Measurements from ENCODE around the gene KRT38. TPM values are rescaled to one million over a fixed set of nuclear protein-coding genes. Genes with fewer than 3 reads are reported as not detected.
"Not testable (repeated sequence)": the region's sequence is repeated elsewhere in the genome, so short reads cannot be mapped to it uniquely, and the experiment has no call there.

KRT38 gene
- total and polyA plus RNA-seq, 4 donors: not detected

GRCh38 chr17:41429667-41430066, 11.1 kb downstream of the KRT38 start:
- WGBS, 2 donors: 72 to 77% methylated on average over 7 of the region's 7 CpGs
- no peak overlapping the region for H3K9ac ChIP-seq (ENCODE audit: insufficient read depth in 1 of 2, low read length in 2 of 2)
- H3K4me1 ChIP-seq (ENCODE audit: control insufficient read depth in 5 of 5, insufficient read depth in 5 of 5, low read length in 5 of 5): no peaks in the 10 kb centered on the region

GRCh38 chr17:41428591-41429291, 12.0 kb downstream of the KRT38 start:
- 71 to 81% methylated on average over 4 of the region's 4 CpGs for WGBS, 2 donors
- TF ChIP-seq CTCF (IDR thresholded peaks at IDR 0.05; ENCODE audit: control extremely low read depth, extremely low read depth): no peak
- no peak overlapping the region for H3K27ac ChIP-seq (ENCODE audit: low read depth in 1 of 2, low read length in 1 of 2)
- H3K4me3 ChIP-seq: no peak overlapping the region
- H3K27me3 ChIP-seq (ENCODE audit: control insufficient read depth in 3 of 3, insufficient read depth in 3 of 3, low read length in 2 of 3): no peaks in the 10 kb centered on the region
- no peaks in the 10 kb centered on the region for H3K4me1 ChIP-seq (ENCODE audit: control insufficient read depth in 5 of 5, insufficient read depth in 5 of 5, low read length in 5 of 5)
- no peak for ATAC-seq (ENCODE audit: insufficient read depth, low FRiP score)
- no peak overlapping the region for H3K9ac ChIP-seq (ENCODE audit: insufficient read depth in 1 of 2, low read length in 2 of 2)
- H3K36me3 ChIP-seq (ENCODE audit: control insufficient read depth in 4 of 4, insufficient read depth in 4 of 4, low read length in 4 of 4): no peaks in the 10 kb centered on the region
- no peaks in the 10 kb centered on the region for H3K9me3 ChIP-seq (ENCODE audit: control insufficient read depth in 4 of 4, insufficient read depth in 3 of 4, low read length in 3 of 4)
- no peak for DNase-seq

More at GRCh38 chr17:41429667-41430066, 11.1 kb downstream of the KRT38 start:
- Histone ChIP-seq H3K9me3 (ENCODE audit: control insufficient read depth in 4 of 4, insufficient read depth in 3 of 4, low read length in 3 of 4) (no peaks in the 10 kb centered on the region), H3K27me3 (ENCODE audit: control insufficient read depth in 3 of 3, insufficient read depth in 3 of 3, low read length in 2 of 3) (no peaks in the 10 kb centered on the region), H3K4me3 (no peak overlapping the region), H3K36me3 (ENCODE audit: control insufficient read depth in 4 of 4, insufficient read depth in 4 of 4, low read length in 4 of 4) (no peaks in the 10 kb centered on the region), H3K27ac (ENCODE audit: low read depth in 1 of 2, low read length in 1 of 2) (no peak overlapping the region)
- no peak for TF ChIP-seq CTCF (IDR thresholded peaks at IDR 0.05; ENCODE audit: control extremely low read depth, extremely low read depth)
- DNase-seq (no peak), ATAC-seq (ENCODE audit: insufficient read depth, low FRiP score) (no peak)

GRCh38 chr17:41424111-41424635, 16.6 kb downstream of the KRT38 start, which contains the start of gene KRT37:
Gene KRT37, minus strand, starts transcription at chr17:41424585. Its CDS starts 62 bp downstream, at chr17:41424523.
- WGBS, 2 donors: 93 to 94% methylated on average over 12 to 13 of the region's 13 CpGs
- Histone ChIP-seq H3K36me3 (ENCODE audit: control insufficient read depth in 4 of 4, insufficient read depth in 4 of 4, low read length in 4 of 4) (no peaks in the 10 kb centered on the region), H3K9me3 (ENCODE audit: control insufficient read depth in 4 of 4, insufficient read depth in 3 of 4, low read length in 3 of 4) (no peaks in the 10 kb centered on the region), H3K4me1 (ENCODE audit: control insufficient read depth in 5 of 5, insufficient read depth in 5 of 5, low read length in 5 of 5) (no peaks in the 10 kb centered on the region), H3K27ac (ENCODE audit: low read depth in 1 of 2, low read length in 1 of 2) (no peak within 1 kb of the TSS), H3K4me3 (no peak within 1 kb of the TSS), H3K9ac (ENCODE audit: insufficient read depth in 1 of 2, low read length in 2 of 2) (no peak within 1 kb of the TSS), H3K27me3 (ENCODE audit: control insufficient read depth in 3 of 3, insufficient read depth in 3 of 3, low read length in 2 of 3) (no peaks in the 10 kb centered on the region)
- DNase-seq (no peak), ATAC-seq (ENCODE audit: insufficient read depth, low FRiP score) (no peak)
- no peak for TF ChIP-seq CTCF (IDR thresholded peaks at IDR 0.05; ENCODE audit: control extremely low read depth, extremely low read depth)

GRCh38 chr17:41422586-41422985, 18.2 kb downstream of the KRT38 start:
- not testable (repeated sequence) for ATAC-seq (ENCODE audit: insufficient read depth, low FRiP score); DNase-seq

More at GRCh38 chr17:41422586-41422985, 18.2 kb downstream of the KRT38 start:
- not testable (repeated sequence) for H3K4me3 ChIP-seq; H3K9ac ChIP-seq (ENCODE audit: insufficient read depth in 1 of 2, low read length in 2 of 2); H3K9me3 ChIP-seq (ENCODE audit: control insufficient read depth in 4 of 4, insufficient read depth in 3 of 4, low read length in 3 of 4); H3K36me3 ChIP-seq (ENCODE audit: control insufficient read depth in 4 of 4, insufficient read depth in 4 of 4, low read length in 4 of 4); H3K27me3 ChIP-seq (ENCODE audit: control insufficient read depth in 3 of 3, insufficient read depth in 3 of 3, low read length in 2 of 3); H3K27ac ChIP-seq (ENCODE audit: low read depth in 1 of 2, low read length in 1 of 2); H3K4me1 ChIP-seq (ENCODE audit: control insufficient read depth in 5 of 5, insufficient read depth in 5 of 5, low read length in 5 of 5)
- WGBS, 2 donors: 87 to 91% methylated on average over 8 to 11 of the region's 11 CpGs

Measured in lung (tissue), 12 donors.